ENCODE results near the gene DOCK1.

The DOCK1 gene

GRCh38 chr10:127039435-127039834, 134.2 kb downstream of the DOCK1 start:
- no peak for DNase-seq (ENCODE audit: low spot score)

GRCh38 chr10:127040756-127041155, 135.5 kb downstream of the DOCK1 start:
- DNase-seq (ENCODE audit: low spot score): no peak

GRCh38 chr10:127041552-127041951, 136.3 kb downstream of the DOCK1 start:
- no peak for DNase-seq (ENCODE audit: low spot score)

- no peak for DNase-seq (ENCODE audit: low spot score)
Measured at GRCh38 chr10:127043301-127043700, 138.1 kb downstream of the DOCK1 start.

- no peak for DNase-seq (ENCODE audit: low spot score)
Measured at GRCh38 chr10:127044186-127044585, 139.0 kb downstream of the DOCK1 start.

GRCh38 chr10:127046975-127047877, 142.0 kb downstream of the DOCK1 start:
- no peak for DNase-seq (ENCODE audit: low spot score)

GRCh38 chr10:127047878-127048238, 142.6 kb downstream of the DOCK1 start:
- DNase-seq (ENCODE audit: low spot score): no peak

GRCh38 chr10:127048630-127049029, 143.4 kb downstream of the DOCK1 start:
- no peak for DNase-seq (ENCODE audit: low spot score)

- DNase-seq (ENCODE audit: low spot score): no peak
Measured at GRCh38 chr10:127052001-127052400, 146.8 kb downstream of the DOCK1 start.

- no peak for DNase-seq (ENCODE audit: low spot score)
Measured at GRCh38 chr10:127055263-127055662, 150.0 kb downstream of the DOCK1 start.

GRCh38 chr10:127059314-127059713, 154.1 kb downstream of the DOCK1 start:
- DNase-seq (ENCODE audit: low spot score): no peak

- no peak for DNase-seq (ENCODE audit: low spot score)
Measured at GRCh38 chr10:127063762-127064161, 158.5 kb downstream of the DOCK1 start.

GRCh38 chr10:127064474-127064873, 159.2 kb downstream of the DOCK1 start:
- no peak for DNase-seq (ENCODE audit: low spot score)

GRCh38 chr10:127067542-127068194, 162.4 kb downstream of the DOCK1 start:
- no peak for DNase-seq (ENCODE audit: low spot score)

GRCh38 chr10:127068485-127068884, 163.3 kb downstream of the DOCK1 start:
- no peak for DNase-seq (ENCODE audit: low spot score)

GRCh38 chr10:127069436-127069835, 164.2 kb downstream of the DOCK1 start:
- DNase-seq (ENCODE audit: low spot score): no peak

- DNase-seq (ENCODE audit: low spot score): no peak
Measured at GRCh38 chr10:127071126-127071525, 165.9 kb downstream of the DOCK1 start.

- no peak for DNase-seq (ENCODE audit: low spot score)
Measured at GRCh38 chr10:127073666-127074065, 168.4 kb downstream of the DOCK1 start.

GRCh38 chr10:127079392-127079791, 174.2 kb downstream of the DOCK1 start:
- no peak for DNase-seq (ENCODE audit: low spot score)

GRCh38 chr10:127080317-127080716, 175.1 kb downstream of the DOCK1 start:
- DNase-seq (ENCODE audit: low spot score): no peak

- DNase-seq (ENCODE audit: low spot score): no peak
Measured at GRCh38 chr10:127081851-127082345, 176.7 kb downstream of the DOCK1 start.

- DNase-seq (ENCODE audit: low spot score): no peak
Measured at GRCh38 chr10:127082651-127083050, 177.4 kb downstream of the DOCK1 start.

GRCh38 chr10:127085957-127086356, 180.7 kb downstream of the DOCK1 start:
- DNase-seq (ENCODE audit: low spot score): no peak

Data from HuH-7.5 (cell line).